Ovary (tissue), 3 donors: ENCODE results near the gene DSCAML1.

ENCODE experiments used
- CTCF ChIP-seq, 3 donors: fragments of 450-650 bp in 2 of 3; fragments of 200-600 bp in 1 of 3; IDR thresholded peaks; one replicate each; pipeline versions ENCODE4 v1.5.1 to v1.8.0; 2016 to 2022; ENCODE audit warnings: antibody characterized with exemption in 3 of 3, mild to moderate bottlenecking in 1 of 3
- EP300 ChIP-seq: sonication (generic); formaldehyde crosslinking; IDR thresholded peaks from one replicate; pipeline ENCODE4 v1.6.1; 2017; ENCODE audit warnings: antibody characterized with exemption
- donor health status: DM: no; HTN: no; CAD: no.

- TF ChIP-seq EP300 (no peak), CTCF (IDR thresholded peaks at IDR 0.05) (no peak)
Observed at GRCh38 chr11:117796872-117797529, at the start of gene DSCAML1.
